NCI-H146 treated with DMSO at 0.1 percent for 48 hours (cell line): Measurements from ENCODE around the gene TRPM5.

ENCODE experiments used
- DNase-seq: peaks from one replicate; lab custom pipeline; 2025; ENCODE audit not compliant: unreplicated experiment; lab: John Stamatoyannopoulos, UW

Gene TRPM5

DNA sequence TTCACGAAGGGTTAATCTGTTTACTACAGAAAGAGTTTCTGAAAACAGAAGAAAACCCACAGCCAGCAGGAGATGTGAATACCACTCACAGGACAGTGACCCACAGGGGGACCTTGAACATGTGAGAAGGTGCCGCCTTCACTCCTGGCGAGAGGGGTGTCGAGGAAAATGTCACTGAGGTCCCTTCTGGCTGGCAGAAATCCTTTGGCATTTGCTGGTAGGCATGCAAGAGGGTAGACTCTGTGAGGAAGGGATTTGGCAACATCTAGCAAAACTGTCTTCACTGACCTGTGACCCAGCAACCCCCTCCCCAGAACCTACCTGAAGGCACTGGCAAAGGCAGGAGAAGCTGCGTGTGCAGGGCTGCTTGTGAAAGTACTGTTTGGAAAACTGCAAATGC lies 9.1 kb upstream of the TRPM5 start:
- no peak for DNase-seq

DNA sequence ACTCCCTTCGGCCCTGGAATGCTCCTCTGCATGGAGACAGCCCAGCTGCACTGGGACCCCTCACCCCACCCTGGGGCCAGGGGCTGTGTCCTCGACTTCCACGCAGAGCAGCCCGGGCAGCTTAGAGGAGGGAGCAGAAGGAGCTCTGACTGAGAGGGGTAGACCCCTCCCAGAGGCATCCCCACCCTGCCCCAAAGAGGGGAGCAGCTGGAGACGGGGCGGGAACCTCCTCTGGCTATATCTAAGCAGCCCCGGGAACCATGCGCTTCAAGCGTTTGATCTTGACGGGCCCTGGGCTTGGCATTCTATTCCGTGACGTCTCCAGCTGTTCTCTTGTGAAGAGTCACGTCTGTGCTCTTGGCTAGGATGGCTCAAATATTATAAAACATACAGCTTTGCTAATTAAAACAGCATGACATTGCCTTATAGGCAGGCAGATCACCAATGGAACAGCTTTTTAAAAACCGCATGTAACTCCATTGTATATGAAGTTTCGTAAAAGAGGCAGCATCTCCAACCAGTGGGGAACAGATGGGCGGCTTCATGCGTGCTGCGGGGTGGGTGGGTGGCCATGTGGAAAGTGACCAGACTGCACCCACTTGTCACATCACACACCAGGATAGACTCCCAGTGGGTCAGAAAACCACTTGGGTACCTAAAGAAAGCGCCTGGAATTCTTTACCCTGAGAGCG lies 8.2 kb upstream of the TRPM5 start:
- DNase-seq = no peak

DNA sequence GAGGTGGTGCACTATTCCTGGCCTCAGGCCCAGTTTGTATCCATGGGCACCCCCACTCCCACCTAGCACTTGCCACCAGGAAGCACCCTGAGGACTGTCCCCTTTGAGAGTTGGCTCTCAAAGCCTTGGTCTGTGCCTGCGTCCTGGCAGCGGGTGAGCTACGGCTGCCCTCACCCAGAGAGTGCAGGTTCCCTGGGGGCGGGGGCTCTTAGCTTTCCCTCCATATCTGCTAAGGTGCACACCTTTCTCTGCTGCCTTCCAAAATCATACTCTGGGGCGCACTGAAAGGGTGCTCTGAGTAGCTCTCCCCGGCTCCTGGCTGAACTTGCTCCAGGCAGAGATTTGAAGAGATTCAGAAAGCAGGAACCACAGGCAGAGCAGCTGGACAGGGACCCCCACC lies 7.6 kb upstream of the TRPM5 start:
- no peak for DNase-seq

- no peak for DNase-seq
These were observed 7.0 kb upstream of the TRPM5 start for GRCh38 chr11:2451336-2451735.

- DNase-seq = no peak
These were observed 6.2 kb upstream of the TRPM5 start for GRCh38 chr11:2450321-2451041.

DNA sequence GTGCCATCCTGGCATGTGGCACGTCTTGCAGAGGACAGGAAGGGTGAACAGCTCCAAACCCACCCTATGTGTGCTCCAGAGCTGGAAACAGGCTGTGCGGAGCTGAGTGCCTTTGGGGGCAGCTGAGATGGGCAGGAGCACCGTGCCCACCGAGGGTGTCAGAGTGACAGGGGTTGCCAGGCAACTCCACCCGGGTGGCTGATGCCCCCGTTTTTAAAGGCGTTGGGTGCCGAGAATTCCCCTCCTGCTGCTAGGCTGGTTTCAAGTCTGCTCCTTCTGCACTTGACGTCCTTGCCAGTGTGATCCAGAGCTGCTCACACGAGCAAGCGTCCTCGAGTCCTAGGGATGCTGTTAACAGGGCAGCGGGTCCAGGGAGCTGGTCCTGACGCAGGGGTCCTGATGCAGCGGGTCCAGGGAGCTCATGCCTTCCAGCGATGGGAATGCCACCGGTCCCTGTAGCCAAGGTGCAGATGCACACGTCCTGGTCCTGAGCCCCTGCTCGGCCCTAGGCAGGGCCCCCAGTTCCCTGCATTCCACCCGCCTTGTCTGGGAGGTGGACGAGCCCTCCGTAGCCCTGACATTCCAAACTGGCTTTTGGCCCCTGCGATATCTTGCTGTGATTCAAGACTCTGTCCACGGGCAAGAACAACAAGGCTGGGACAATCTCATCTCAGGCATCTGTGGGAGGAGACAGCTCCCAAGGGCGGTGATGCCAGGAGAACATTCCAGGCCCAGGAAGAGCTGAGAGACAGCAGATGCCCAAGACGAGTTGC lies 5.4 kb upstream of the TRPM5 start:
- DNase-seq = no peak

DNA sequence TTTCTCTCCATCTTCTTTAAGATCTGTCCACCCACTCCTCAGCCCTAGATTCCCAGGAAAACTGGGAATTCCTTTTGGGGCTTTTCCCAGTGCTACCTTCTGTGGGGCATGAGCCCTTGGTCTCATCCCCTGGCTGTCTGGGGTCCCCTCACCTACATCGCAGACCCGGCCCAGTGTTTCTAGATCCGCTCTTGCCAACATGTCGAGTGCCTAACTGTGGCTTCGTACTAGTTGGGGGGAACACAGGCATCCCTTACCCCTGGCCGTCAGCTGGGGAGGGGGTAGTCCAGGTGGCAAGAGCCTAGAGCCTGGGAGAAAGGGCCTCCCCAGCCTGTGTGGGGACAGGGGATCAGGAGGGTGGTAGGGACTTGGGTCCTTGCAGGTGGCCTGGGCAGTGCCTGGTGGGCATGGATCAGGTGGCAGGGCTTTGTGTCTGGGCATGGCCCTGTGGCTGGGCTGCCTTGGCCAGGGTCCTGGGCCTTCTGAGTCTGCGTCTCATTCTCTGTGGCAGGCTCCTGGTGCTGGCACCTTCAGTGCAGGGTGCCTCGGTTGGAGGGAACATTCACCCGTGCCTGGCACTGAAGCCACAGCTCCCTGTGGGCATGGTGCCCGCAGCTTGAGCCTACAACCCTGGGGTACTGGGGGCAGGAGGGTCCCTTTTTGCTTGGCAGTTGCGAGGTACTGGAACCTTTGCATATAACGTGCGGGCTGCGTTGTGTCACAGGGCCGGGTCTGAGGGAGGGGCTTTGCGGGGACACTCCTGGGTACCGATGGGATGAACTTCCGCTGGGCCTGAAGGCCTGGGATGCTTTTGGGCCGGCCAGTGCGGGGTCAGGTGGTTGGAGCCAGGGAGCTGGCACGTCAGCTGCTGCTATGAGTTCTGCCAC lies 4.6 kb upstream of the TRPM5 start:
- DNase-seq = no peak

- no peak for DNase-seq
These were observed 3.8 kb upstream of the TRPM5 start for GRCh38 chr11:2447951-2448650.

- no peak for DNase-seq
These were observed 3.1 kb upstream of the TRPM5 start for GRCh38 chr11:2447253-2447950.

- DNase-seq = no peak
These were observed 2.4 kb upstream of the TRPM5 start for GRCh38 chr11:2446590-2447252.

DNA sequence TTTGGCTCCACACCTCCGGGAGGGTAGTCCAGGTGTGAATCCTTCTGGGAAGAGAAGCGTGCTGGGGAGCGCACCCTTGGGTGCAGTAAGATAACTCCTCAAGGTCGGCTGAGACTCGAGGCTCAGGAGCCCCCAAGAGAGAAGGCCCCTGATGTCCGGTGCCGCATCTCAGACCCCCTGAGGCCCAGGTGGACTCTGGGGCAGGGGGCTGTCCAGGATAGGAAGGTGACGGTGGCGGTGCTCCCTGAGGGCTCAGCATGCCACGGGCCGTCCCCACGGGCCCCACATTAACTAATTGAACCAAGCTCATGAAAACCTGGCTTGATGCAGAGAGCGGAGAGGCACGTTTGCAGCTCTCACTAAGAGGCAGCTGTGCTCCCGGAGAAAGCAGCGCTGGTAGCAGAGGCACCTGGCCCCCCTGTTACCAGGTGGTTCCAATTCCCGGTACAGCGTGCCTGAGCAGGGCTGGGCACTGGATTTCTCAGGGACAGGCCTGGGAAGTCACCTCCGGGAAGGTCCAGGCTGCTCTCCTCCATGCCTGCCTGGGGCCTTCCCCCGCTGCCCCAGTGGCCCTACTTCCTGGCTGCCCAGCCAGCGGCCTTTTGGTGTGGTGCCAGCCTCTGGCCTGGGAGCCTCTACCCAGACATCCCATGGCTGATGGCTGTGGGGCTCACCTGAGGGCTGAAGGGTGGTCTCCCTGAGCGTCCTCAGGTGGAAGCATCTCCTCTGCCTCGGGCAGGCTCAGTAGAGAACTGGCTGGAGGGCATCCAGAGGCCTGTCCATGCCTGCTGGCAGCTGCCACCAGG lies 1.6 kb upstream of the TRPM5 start:
- no peak for DNase-seq

GRCh38 chr11:2444821-2445745 lies 769 bp upstream of the TRPM5 start, which contains the start of gene KCNQ1:
Gene KCNQ1, plus strand, starts transcription at chr11:2445008. Its CDS starts 91 bp downstream, at chr11:2445099.
- no peak for DNase-seq

- peak; percentile 2 for DNase-seq
These were observed 908 bp downstream of the TRPM5 start for GRCh38 chr11:2443406-2443805.

DNA sequence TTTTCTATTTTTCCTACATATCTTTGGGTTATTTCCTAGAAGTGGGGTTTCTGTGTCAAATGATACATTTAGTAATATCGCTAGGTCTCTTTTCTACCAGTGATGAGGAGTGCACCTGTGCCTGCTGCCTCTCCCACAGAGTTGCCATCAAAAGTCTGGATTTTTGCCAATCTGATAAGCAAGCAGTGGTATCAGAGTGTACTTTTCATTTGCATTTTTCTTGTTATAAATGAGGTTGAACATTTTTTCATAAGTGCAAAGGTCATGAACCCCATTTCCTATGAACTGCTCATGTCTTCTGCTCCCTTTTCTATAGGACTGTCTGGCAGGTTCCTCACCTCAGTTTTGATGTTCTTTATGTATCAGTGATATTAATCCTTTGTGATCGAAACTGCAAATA lies 1.7 kb downstream of the TRPM5 start:
- DNase-seq = peak; percentile 74

GRCh38 chr11:2441171-2441570 lies 3.1 kb downstream of the TRPM5 start:
- DNase-seq = no peak

DNA sequence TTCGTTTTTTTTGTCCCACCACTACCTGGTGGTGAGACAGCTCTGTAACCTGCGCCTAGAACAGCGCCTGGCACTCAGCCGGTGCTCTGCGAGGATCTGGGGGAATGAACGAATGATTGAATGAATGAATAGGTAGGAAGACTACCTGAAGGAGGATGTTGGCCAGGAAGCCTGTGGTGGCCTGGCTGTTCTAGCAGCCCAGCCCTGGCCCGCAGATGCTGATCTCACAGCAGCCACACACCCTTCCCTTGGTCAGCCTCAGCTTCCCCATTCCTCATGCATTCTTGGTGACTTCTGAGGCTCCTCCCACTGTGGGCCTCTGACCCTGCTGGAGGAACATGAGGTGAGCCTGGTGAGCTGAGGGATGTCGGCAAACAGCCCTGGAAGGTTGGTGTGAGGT lies 3.7 kb downstream of the TRPM5 start:
- no peak for DNase-seq

DNA sequence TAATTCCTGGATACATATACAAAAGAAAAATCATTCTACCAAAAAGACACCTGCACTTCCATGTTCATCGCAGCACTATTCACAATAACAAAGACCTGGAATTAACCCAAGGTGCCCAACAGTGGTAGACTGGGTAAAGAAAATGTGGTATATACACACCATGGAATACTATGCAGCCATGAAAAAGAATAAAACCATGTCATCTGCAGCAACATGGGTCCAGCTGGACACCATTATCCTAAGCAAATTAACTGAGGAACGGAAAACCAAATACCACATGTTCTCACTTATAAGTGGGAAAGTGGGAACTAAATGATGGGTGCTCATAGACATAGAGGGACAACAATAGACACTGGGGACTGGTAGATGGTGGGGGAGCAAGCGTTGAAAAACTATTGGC lies 4.5 kb downstream of the TRPM5 start:
- no peak for DNase-seq
